GM12878 (cell line): ENCODE measurements around the gene CALM3. TPM values are rescaled to one million over a fixed set of nuclear protein-coding genes. Genes with fewer than 3 reads are reported as not detected.

Experiments used
- ATAC-seq: fragments of 200-7000 bp; cut with Tn5 transposase; 3 replicates; pipeline ENCODE4 v1.9.1; 2020; ENCODE audit warnings: mild to moderate bottlenecking, moderate library complexity
- BruUV-seq: library from RNA; stranded (reverse); fragments of 400-500 nt; replicated peaks from 2 replicates; lab custom pipeline; 2021; lab: Mats Ljungman, UMichigan
- CTCF ChIA-PET: fragments of 300-600 bp; sonication (Branson Sonifier 250); formaldehyde crosslinking; extraction: SDS; loops from one replicate; lab custom pipeline; 2021; ENCODE audit warnings: inconsistent platforms; lab: Yijun Ruan, JAX
- POLR2A ChIA-PET: fragments of 350-600 bp; formaldehyde crosslinking; extraction: SDS; loops from one replicate; lab custom pipeline; 2021; ENCODE audit warnings: inconsistent platforms; lab: Charles Lee
- RAD21 ChIA-PET: fragments of 300-600 bp; sonication (Branson Sonifier 250); formaldehyde crosslinking; loops from one replicate; lab custom pipeline; 2023; ENCODE audit warnings: antibody characterized with exemption; ENCODE audit not compliant: unreplicated experiment; lab: Charles Lee
- SMC1A ChIA-PET: fragments of 300-600 bp; sonication (Branson Sonifier 250); formaldehyde crosslinking; loops from one replicate; lab custom pipeline; 2023; ENCODE audit not compliant: unreplicated experiment, uncharacterized antibody; lab: Charles Lee
- DNase-seq: peaks from one replicate; pipeline ENCODE4 v3.0.0-alpha.2; 2011; ENCODE audit warnings: low read depth, low spot score
- FAIRE-seq: peaks from 3 replicates; lab custom pipeline; 2011; peaks lifted over from hg19 to GRCh38; lab: Jason Lieb, UNC
- H2AFZ ChIP-seq: 2 replicates; pipeline ENCODE4 v1.6.0; 2011; ENCODE audit warnings: low read depth, low read length, control low read depth; ENCODE audit not compliant: control insufficient read depth
- H3K27ac ChIP-seq: 2 replicates; pipeline ENCODE4 v1.5.1; 2011; ENCODE audit warnings: control low read depth; ENCODE audit not compliant: control insufficient read depth, insufficient read depth
- H3K27me3 ChIP-seq, 2 experiments: replicated peaks in 1 of 2; 2 replicates each; pipeline versions ENCODE4 v1.6.0 to v1.6.1; 2011; ENCODE audit warnings: low read length in 1 of 2; ENCODE audit not compliant: control insufficient read depth in 2 of 2, insufficient read depth in 2 of 2
- H3K36me3 ChIP-seq, 2 experiments: 2 replicates each; pipeline ENCODE4 v1.5.1; 2011; ENCODE audit warnings: low read length in 1 of 2; ENCODE audit not compliant: control insufficient read depth in 2 of 2, insufficient read depth in 2 of 2
- H3K4me1 ChIP-seq: 2 replicates; pipeline ENCODE4 v1.6.1; 2011; ENCODE audit warnings: mild to moderate bottlenecking, low read length, moderate library complexity, mixed read lengths; ENCODE audit not compliant: control insufficient read depth, insufficient read depth
- H3K4me2 ChIP-seq: 2 replicates; pipeline ENCODE4 v1.6.0; 2011; ENCODE audit warnings: control low read depth; ENCODE audit not compliant: control insufficient read depth, insufficient read depth
- H3K4me3 ChIP-seq: fragments of 200-600 bp; sonication (generic); 2 replicates; pipeline ENCODE4 v1.5.1; 2016
- H3K79me2 ChIP-seq: 2 replicates; pipeline ENCODE4 v1.6.0; 2011; ENCODE audit warnings: low read length; ENCODE audit not compliant: control insufficient read depth, insufficient read depth
- H3K9ac ChIP-seq: 2 replicates; pipeline ENCODE4 v1.8.0; 2011; ENCODE audit warnings: low read length, control low read depth, mixed read lengths; ENCODE audit not compliant: control insufficient read depth, insufficient read depth
- H3K9me3 ChIP-seq: replicated peaks from 3 replicates; pipeline ENCODE4 v1.5.1; 2011; ENCODE audit warnings: mild to moderate bottlenecking, low read length; ENCODE audit not compliant: control insufficient read depth, insufficient read depth
- H4K20me1 ChIP-seq: 2 replicates; pipeline ENCODE4 v1.6.0; 2011; ENCODE audit not compliant: control insufficient read depth, insufficient read depth
- ATF2 ChIP-seq: IDR thresholded peaks from 2 replicates; pipeline ENCODE4 v1.6.1; 2012; ENCODE audit warnings: low read length, inconsistent platforms
- DPF2 ChIP-seq: fragments of 450-650 bp; IDR thresholded peaks from 2 replicates; pipeline ENCODE4 v1.6.1; 2017; ENCODE audit warnings: mild to moderate bottlenecking
- E4F1 ChIP-seq: fragments of 450-650 bp; IDR thresholded peaks from 2 replicates; pipeline ENCODE4 v1.6.1; 2018; ENCODE audit warnings: borderline replicate concordance, mild to moderate bottlenecking; ENCODE audit not compliant: partially characterized antibody
- LARP7 ChIP-seq: fragments of 450-650 bp; IDR thresholded peaks from 2 replicates; pipeline ENCODE4 v1.6.1; 2017; ENCODE audit warnings: mild to moderate bottlenecking
- NR2C2 ChIP-seq: IDR thresholded peaks from 2 replicates; pipeline ENCODE4 v1.6.1; 2011; ENCODE audit warnings: borderline replicate concordance, low read depth; ENCODE audit not compliant: control insufficient read depth, insufficient read length
- SP1 ChIP-seq: IDR thresholded peaks from one replicate; pipeline ENCODE4 v1.6.1; 2011; ENCODE audit warnings: low read depth, low read length
- SREBF1 ChIP-seq: IDR thresholded peaks from 2 replicates; pipeline ENCODE4 v1.6.1; 2012; ENCODE audit warnings: mild to moderate bottlenecking, low read length
- WGBS: methylation state at CpG from one replicate; pipeline ENCODE4 v1.1.6; 2016; ENCODE audit warnings: low lambda C conversion rate; ENCODE audit not compliant: insufficient replicate concordance, insufficient coverage; ENCODE audit errors: missing lambda C conversion rate; 5-methylcytosine and 5-hydroxymethylcytosine counted together
- in situ Hi-C: fragments of 300-500 bp; cut with MboI; formaldehyde crosslinking; loops from 9 replicates; pipeline ENCODE4 v1.14.3; 2018; ENCODE audit warnings: mixed read lengths
- intact Hi-C: fragments of 100-400 bp; cut with micrococcal nuclease; formaldehyde crosslinking; loops from one replicate; pipeline ENCODE4 v1.14.2; 2022; ENCODE audit not compliant: unreplicated experiment
- polyA plus RNA-seq, 11 experiments: library from polyadenylated mRNA; depleted of rRNA in 4 of 11; unstranded in 6 of 11; stranded (reverse) in 5 of 11; fragments of >200 nt; fragmentation: Nextera tagmentation in 4 of 11; fragmentation: Illumina TruSeq in 1 of 11; extraction: Ambion mirVana in 4 of 11; extraction: Trizol in 1 of 11; gene quantifications; 1 replicate in 1 of 11; 2 replicates in 10 of 11; pipeline versions ENCODE4 v1.2.1 to v1.2.3, GENCODE V29; 2011 to 2016; ENCODE audit warnings: inconsistent platforms in 2 of 11, missing spikeins in 2 of 11, low read depth in 1 of 11
- total RNA-seq, 4 experiments: library from RNA; depleted of rRNA in 3 of 4; stranded (reverse); fragments of >200 nt in 3 of 4; fragmentation: Illumina TruSeq in 1 of 4; extraction: Trizol in 1 of 4; gene quantifications; 2 replicates each; pipeline versions ENCODE4 v1.2.1 to v1.2.3, GENCODE V29; 2013 to 2021

The CALM3 gene
- total and polyA plus RNA-seq, 10 of the 15 experiments (the other 5 are each of a cell fraction or from before 2014, with no cell fraction given) = 164 to 849 (median 347) TPM

- no peak for TF ChIP-seq ATF2
- TF ChIP-seq NR2C2 = no peak
These were observed 13.1 kb downstream of the CALM3 start (continued) for GRCh38 chr19:46614114-46614722.

GRCh38 chr19:46615966-46616365 is 14.8 kb downstream of the CALM3 start:
- Histone ChIP-seq H3K79me2 (peaks cover 1% of the 10 kb centered on the region), H3K27ac (no peak overlapping the region), H3K4me1 (peaks cover 53% of the 10 kb centered on the region), H3K27me3 (no peaks in the 10 kb centered on the region), H3K9ac (no peak overlapping the region), H2AFZ (no peak overlapping the region), H3K9me3 (no peaks in the 10 kb centered on the region), H3K36me3 (peaks cover 1 to 2% of the 10 kb centered on the region in 2 experiments; a peak in 2 of 4 replicates), H3K4me3 (no peak overlapping the region), H4K20me1 (peaks cover 4% of the 10 kb centered on the region; the same call in 1 of the 2 replicates), H3K4me2 (no peak overlapping the region)
- in situ Hi-C loops = no loop called here
- BruUV-seq = no TSS peak
- ChIA-PET POLR2A (interaction anchor here (0.5 to 7.7 kb wide), 4 partner anchors 13 to 46 kb away, joined by 3 to 72 read pairs (median 18); partner anchors contain the start of genes CALM3 and DACT3), CTCF (interaction anchor here (1.0 to 13.7 kb wide), 9 partner anchors 13 to 138 kb away, joined by 3 to 434 read pairs (median 6); partner anchors contain the start of genes CALM3, DACT3 and PTGIR), RAD21 (interaction anchor here (1.2 to 11.8 kb wide), 5 partner anchors 12 to 47 kb away, joined by 4 to 245 read pairs (median 11); partner anchors contain the start of genes DACT3 and GNG8), SMC1A (interaction anchor here (0.9 to 17.6 kb wide), 7 partner anchors 9 to 46 kb away, joined by 3 to 286 read pairs (median 4); partner anchors contain the start of genes CALM3, DACT3 and PTGIR)
- 76% methylated on average over 9 of the region's 10 CpGs for WGBS
- no peak for DNase-seq
- ATAC-seq = no peak
- intact Hi-C loops = no loop called here
- FAIRE-seq = no peak
- TF ChIP-seq LARP7 = no peak
- TF ChIP-seq SREBF1 = no peak
- no peak for TF ChIP-seq SP1
- TF ChIP-seq E4F1 = no peak
- TF ChIP-seq DPF2 = no peak
